Psoas muscle (tissue), 8 donors: ENCODE data around the gene IGFBP7. TPM values are rescaled to one million over a fixed set of nuclear protein-coding genes. Genes with fewer than 3 reads are reported as not detected.

Experiments
- ATAC-seq, 4 donors: fragments of 200-7000 bp; cut with Tn5 transposase; one replicate each; pipeline ENCODE4 v1.9.1; 2020; ENCODE audit warnings: moderate library complexity in 3 of 4, mild to moderate bottlenecking in 2 of 4
- DNase-seq, 2 donors: peaks; one replicate each; pipeline ENCODE4 v3.0.0-alpha.2; 2020
- H3K27ac ChIP-seq: fragments of 200-600 bp; one replicate; pipeline ENCODE4 v1.8.0; 2022
- H3K27me3 ChIP-seq, 3 donors: fragments of 200-600 bp in 1 of 3; one replicate each; pipeline versions ENCODE4 v1.6.1 to v1.8.0; 2013 to 2022; ENCODE audit warnings: low read length in 2 of 3, mild to moderate bottlenecking in 2 of 3, moderate library complexity in 1 of 3; ENCODE audit not compliant: insufficient read depth in 3 of 3
- H3K36me3 ChIP-seq, 2 donors: fragments of 200-600 bp in 1 of 2; one replicate each; pipeline versions ENCODE4 v1.6.1 to v1.8.0; 2013 to 2022; ENCODE audit warnings: low read depth in 1 of 2, mild to moderate bottlenecking in 1 of 2, moderate library complexity in 1 of 2; ENCODE audit not compliant: insufficient read depth in 1 of 2
- H3K4me1 ChIP-seq: fragments of 200-600 bp; one replicate; pipeline ENCODE4 v1.8.0; 2022
- H3K4me3 ChIP-seq: fragments of 200-600 bp; one replicate; pipeline ENCODE4 v1.8.0; 2022; ENCODE audit warnings: mild to moderate bottlenecking
- H3K9me3 ChIP-seq: fragments of 200-600 bp; one replicate; pipeline ENCODE4 v1.8.0; 2022
- WGBS, 3 donors: extraction: QIAGEN DNeasy Blood & Tissue Kit; methylation state at CpG; one replicate each; pipeline versions ENCODE4 v1.1.6 to v1.1.7; 2013; 5-methylcytosine and 5-hydroxymethylcytosine counted together
- intact Hi-C, 2 donors: fragments of 100-400 bp; cut with DNase I; formaldehyde crosslinking; loops; one replicate each; pipeline versions ENCODE4 v1.11.0 to v1.14.2; 2022
- polyA plus RNA-seq, 3 donors: library from polyadenylated mRNA; stranded (reverse); fragments of 200-250 nt; gene quantifications; one replicate each; pipeline ENCODE4 v1.2.3, GENCODE V29; 2013
- total RNA-seq, 4 donors: library from RNA; stranded (reverse); fragmentation: NEBNext Ultra II Directional in 2 of 4; extraction: Animal tissue kit (Norgen Biotek cat#: 25700) in 2 of 4; gene quantifications; one replicate each; pipeline versions ENCODE4 v1.2.1 to v1.2.4, GENCODE V29; 2021 to 2023
- TF ChIP-seq, protein P1 (sequence below): fragments of 200-600 bp; IDR thresholded peaks from one replicate; pipeline ENCODE4 v1.8.0; 2022; ENCODE audit warnings: antibody characterized with exemption
- donor health status: healthy with polysubstance abuse.
- donor health status: DM: no; HTN: no; CAD: no; lungs with moderate emphysema.
- donor health status: Bipolar disorder and iron deficiency.
- donor health status: healthy.
- donor health status: DM: yes; HTN: yes; CAD: no.
- donor health status: DM: no; HTN: no; CAD: no.
- donor health status: DM: no; HTN: no; CAD: no.
- donor health status: DM: yes; HTN: yes; CAD: no.

Gene IGFBP7
- total and polyA plus RNA-seq, 7 donors: 82.4 to 175 (median 99.7) TPM

DNA sequence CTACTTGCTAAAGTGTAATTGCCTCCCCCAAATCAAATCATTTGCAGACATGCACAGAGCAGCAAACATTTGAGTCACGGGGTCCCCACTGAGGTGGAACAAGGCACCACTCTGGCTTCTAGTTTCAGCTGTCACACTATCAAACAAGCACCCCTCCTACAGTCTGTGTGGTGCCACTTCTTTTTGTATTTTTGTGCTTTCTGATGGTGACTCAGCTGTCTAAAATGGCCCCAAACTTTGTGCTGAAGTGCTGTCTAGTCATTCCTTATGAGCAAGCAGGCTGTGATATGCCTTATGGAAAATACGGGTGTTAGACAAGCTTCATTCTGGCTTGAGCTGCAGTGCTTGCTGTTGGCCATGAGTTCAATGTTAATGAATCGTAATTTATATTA is 15.4 kb downstream of the IGFBP7 start:
- H3K36me3 ChIP-seq: no peaks in the 10 kb centered on the region
- H3K27me3 ChIP-seq: no peaks in the 10 kb centered on the region
- no peak overlapping the region for H3K27ac ChIP-seq
- ATAC-seq: no peak
- intact Hi-C loops: no loop called here
- DNase-seq: no peak
- TF ChIP-seq, protein P1, sequence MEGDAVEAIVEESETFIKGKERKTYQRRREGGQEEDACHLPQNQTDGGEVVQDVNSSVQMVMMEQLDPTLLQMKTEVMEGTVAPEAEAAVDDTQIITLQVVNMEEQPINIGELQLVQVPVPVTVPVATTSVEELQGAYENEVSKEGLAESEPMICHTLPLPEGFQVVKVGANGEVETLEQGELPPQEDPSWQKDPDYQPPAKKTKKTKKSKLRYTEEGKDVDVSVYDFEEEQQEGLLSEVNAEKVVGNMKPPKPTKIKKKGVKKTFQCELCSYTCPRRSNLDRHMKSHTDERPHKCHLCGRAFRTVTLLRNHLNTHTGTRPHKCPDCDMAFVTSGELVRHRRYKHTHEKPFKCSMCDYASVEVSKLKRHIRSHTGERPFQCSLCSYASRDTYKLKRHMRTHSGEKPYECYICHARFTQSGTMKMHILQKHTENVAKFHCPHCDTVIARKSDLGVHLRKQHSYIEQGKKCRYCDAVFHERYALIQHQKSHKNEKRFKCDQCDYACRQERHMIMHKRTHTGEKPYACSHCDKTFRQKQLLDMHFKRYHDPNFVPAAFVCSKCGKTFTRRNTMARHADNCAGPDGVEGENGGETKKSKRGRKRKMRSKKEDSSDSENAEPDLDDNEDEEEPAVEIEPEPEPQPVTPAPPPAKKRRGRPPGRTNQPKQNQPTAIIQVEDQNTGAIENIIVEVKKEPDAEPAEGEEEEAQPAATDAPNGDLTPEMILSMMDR: no peak
- no peak overlapping the region for H3K4me3 ChIP-seq
- H3K9me3 ChIP-seq: no peaks in the 10 kb centered on the region
- peaks cover 4% of the 10 kb centered on the region for H3K4me1 ChIP-seq
- 81 to 82% (median 82%) methylated on average over 3 of the region's 3 CpGs for WGBS, 3 donors

DNA sequence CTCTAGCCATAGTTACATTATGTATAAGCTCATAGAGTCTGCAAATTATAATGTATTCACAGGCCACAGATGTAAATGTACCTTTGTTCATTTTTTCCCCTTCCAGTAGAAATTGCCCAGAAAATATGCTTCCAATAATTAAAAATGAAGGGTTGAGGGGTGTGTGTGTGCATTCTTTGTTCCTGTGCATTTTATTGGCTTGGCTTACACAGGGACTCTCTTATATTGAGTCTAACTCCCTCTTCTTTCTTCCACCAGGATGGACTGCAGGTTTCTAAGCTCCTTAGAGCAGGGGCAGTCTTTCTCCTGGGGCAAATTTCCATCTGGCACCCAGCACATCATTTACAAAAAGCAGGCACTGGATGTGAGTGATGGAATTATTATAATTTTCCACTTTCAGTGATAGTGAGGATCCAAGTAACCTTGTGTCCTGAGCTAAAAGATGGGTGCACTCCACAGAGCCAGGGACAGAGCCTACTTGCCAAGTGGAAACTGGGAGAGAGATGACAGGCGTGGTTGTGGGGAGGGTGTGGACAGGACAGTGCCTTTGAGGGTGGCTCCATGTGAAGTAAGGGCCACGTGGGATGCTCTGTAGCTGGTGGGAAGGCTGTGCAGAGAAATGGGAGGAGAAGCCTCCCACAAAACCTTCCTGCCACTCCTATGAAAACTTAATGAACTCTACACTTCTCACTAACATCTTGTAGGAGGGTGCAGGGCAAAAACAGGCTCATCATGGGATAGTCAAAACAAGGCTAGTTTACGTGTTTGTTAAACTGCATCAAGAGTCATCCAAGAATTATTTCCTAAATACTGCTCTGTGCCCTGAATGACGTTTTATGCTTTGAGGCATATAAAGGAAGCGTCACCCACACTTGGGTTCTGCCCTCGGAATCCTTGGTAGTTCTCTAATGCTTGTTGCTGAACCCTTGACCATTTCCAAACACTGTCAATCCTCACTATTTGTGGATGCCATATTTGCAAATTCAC is 16.0 kb downstream of the IGFBP7 start:
- no peak overlapping the region for H3K27ac ChIP-seq
- TF ChIP-seq, protein P1: no peak
- ATAC-seq: peak in 1 of 4 donors; percentile 39
- peaks cover 4% of the 10 kb centered on the region for H3K4me1 ChIP-seq
- no peaks in the 10 kb centered on the region for H3K9me3 ChIP-seq
- WGBS, 3 donors: 53 to 67% (median 59%) methylated on average over 6 of the region's 6 CpGs
- intact Hi-C loops: no loop called here
- no peaks in the 10 kb centered on the region for H3K27me3 ChIP-seq
- no peak overlapping the region for H3K4me3 ChIP-seq
- no peaks in the 10 kb centered on the region for H3K36me3 ChIP-seq
- DNase-seq: no peak

- no peaks in the 10 kb centered on the region for H3K9me3 ChIP-seq
- intact Hi-C loops: no loop called here
- ATAC-seq (no peak), DNase-seq (no peak)
- H3K27me3 ChIP-seq: no peaks in the 10 kb centered on the region
- H3K4me1 ChIP-seq: peaks cover 4% of the 10 kb centered on the region
- H3K36me3 ChIP-seq: no peaks in the 10 kb centered on the region
- no peak overlapping the region for H3K4me3 ChIP-seq
- TF ChIP-seq, protein P1: no peak
- WGBS, 3 donors: 47 to 52% (median 52%) methylated on average over 3 of the region's 3 CpGs
- no peak overlapping the region for H3K27ac ChIP-seq
Observed at GRCh38 chr4:57091657-57092162, 18.5 kb downstream of the IGFBP7 start.

GRCh38 chr4:57090079-57090478 is 20.1 kb downstream of the IGFBP7 start:
- no peak for ATAC-seq
- intact Hi-C loops: no loop called here
- no peak overlapping the region for H3K4me3 ChIP-seq
- peaks cover 4% of the 10 kb centered on the region for H3K4me1 ChIP-seq
- H3K27ac ChIP-seq: no peak overlapping the region
- H3K27me3 ChIP-seq: no peaks in the 10 kb centered on the region
- WGBS, 3 donors: 68 to 76% (median 72%) methylated on average over 3 of the region's 3 CpGs
- TF ChIP-seq, protein P1: no peak
- no peaks in the 10 kb centered on the region for H3K36me3 ChIP-seq
- no peaks in the 10 kb centered on the region for H3K9me3 ChIP-seq
- no peak for DNase-seq
